ENCODE results near the gene MMP24OS. TPM values are rescaled to one million over a fixed set of nuclear protein-coding genes. Genes with fewer than 3 reads are reported as not detected.

MMP24OS gene
- total and polyA plus RNA-seq, 2 experiments from 2014 or later: 19.0 to 58.5 TPM

GRCh38 chr20:35319871-35320197 lies 41.9 kb upstream of the MMP24OS start:
- Histone ChIP-seq H4K20me1 (ENCODE audit: insufficient read depth, poor library complexity, severe bottlenecking) (no peaks in the 10 kb centered on the region), H3K9me2 (replicated peaks; ENCODE audit: insufficient read depth) (no peaks in the 10 kb centered on the region), H3K27me3 (no peaks in the 10 kb centered on the region), H3K27ac (peak overlapping the region; percentile 95), H3K4me3 (no peak overlapping the region), H3K9me3 (ENCODE audit: low read depth) (no peaks in the 10 kb centered on the region), H3K79me2 (no peaks in the 10 kb centered on the region), H2AFZ (no peak overlapping the region), H3K4me2 (peak overlapping the region; percentile 47), H3K4me1 (ENCODE audit: insufficient read depth) (peaks cover 38% of the 10 kb centered on the region), H3K36me3 (replicated peaks; ENCODE audit: insufficient read depth, low read depth) (no peaks in the 10 kb centered on the region)
- TF ChIP-seq EZH2 (IDR thresholded peaks at IDR 0.05; ENCODE audit: borderline replicate concordance) (no peak), EZH2phosphoT487 (IDR thresholded peaks at IDR 0.05; ENCODE audit: low read depth, severe bottlenecking, unreplicated experiment) (no peak), CTCF (IDR thresholded peaks at IDR 0.05; ENCODE audit: poor library complexity) (no peak)
- DNase-seq (ENCODE audit: low spot score): no peak

- no peak overlapping the region for H3K4me3 ChIP-seq
- H4K20me1 ChIP-seq (ENCODE audit: insufficient read depth, poor library complexity, severe bottlenecking): no peaks in the 10 kb centered on the region
- no peak overlapping the region for H2AFZ ChIP-seq
- H3K9me2 ChIP-seq (replicated peaks; ENCODE audit: insufficient read depth): no peaks in the 10 kb centered on the region
- H3K4me1 ChIP-seq (ENCODE audit: insufficient read depth): peaks cover 38% of the 10 kb centered on the region
- TF ChIP-seq EZH2phosphoT487 (IDR thresholded peaks at IDR 0.05; ENCODE audit: low read depth, severe bottlenecking, unreplicated experiment) (no peak), CTCF (IDR thresholded peaks at IDR 0.05; ENCODE audit: poor library complexity) (no peak), EZH2 (IDR thresholded peaks at IDR 0.05; ENCODE audit: borderline replicate concordance) (no peak)
- peak overlapping the region; percentile 95 for H3K27ac ChIP-seq
- no peaks in the 10 kb centered on the region for H3K79me2 ChIP-seq
- no peaks in the 10 kb centered on the region for H3K27me3 ChIP-seq
- no peaks in the 10 kb centered on the region for H3K9me3 ChIP-seq (ENCODE audit: low read depth)
- WGBS (ENCODE audit: low lambda C conversion rate, missing lambda C conversion rate): 40% methylated on average over 5 of the region's 5 CpGs
- DNase-seq (ENCODE audit: low spot score): no peak
- H3K4me2 ChIP-seq: peak overlapping the region; percentile 47
- H3K36me3 ChIP-seq (replicated peaks; ENCODE audit: insufficient read depth, low read depth): no peaks in the 10 kb centered on the region
These were observed 41.4 kb upstream of the MMP24OS start for GRCh38 chr20:35319192-35319870.

- Histone ChIP-seq H4K20me1 (ENCODE audit: insufficient read depth, poor library complexity, severe bottlenecking) (no peaks in the 10 kb centered on the region), H3K79me2 (no peaks in the 10 kb centered on the region), H3K36me3 (replicated peaks; ENCODE audit: insufficient read depth, low read depth) (no peaks in the 10 kb centered on the region), H3K9me2 (replicated peaks; ENCODE audit: insufficient read depth) (no peaks in the 10 kb centered on the region), H3K4me1 (ENCODE audit: insufficient read depth) (peaks cover 38% of the 10 kb centered on the region), H3K4me2 (no peak overlapping the region), H3K9me3 (ENCODE audit: low read depth) (no peaks in the 10 kb centered on the region), H3K4me3 (no peak overlapping the region), H3K27ac (peak overlapping the region; percentile 95), H3K27me3 (no peaks in the 10 kb centered on the region), H2AFZ (no peak overlapping the region)
- WGBS (ENCODE audit: low lambda C conversion rate, missing lambda C conversion rate): 74% methylated on average over 6 of the region's 6 CpGs
- no peak for TF ChIP-seq EZH2phosphoT487 (IDR thresholded peaks at IDR 0.05; ENCODE audit: low read depth, severe bottlenecking, unreplicated experiment)
- no peak for TF ChIP-seq EZH2 (IDR thresholded peaks at IDR 0.05; ENCODE audit: borderline replicate concordance)
- DNase-seq (ENCODE audit: low spot score): peak; percentile 83
These were observed 40.7 kb upstream of the MMP24OS start for GRCh38 chr20:35318502-35319157.

- Histone ChIP-seq H3K4me2 (no peak overlapping the region), H3K27ac (peak overlapping the region; percentile 95), H3K4me1 (ENCODE audit: insufficient read depth) (peaks cover 38% of the 10 kb centered on the region), H3K27me3 (no peaks in the 10 kb centered on the region), H3K36me3 (replicated peaks; ENCODE audit: insufficient read depth, low read depth) (no peaks in the 10 kb centered on the region), H3K9me3 (ENCODE audit: low read depth) (no peaks in the 10 kb centered on the region), H2AFZ (no peak overlapping the region), H3K4me3 (no peak overlapping the region), H3K79me2 (no peaks in the 10 kb centered on the region), H3K9me2 (replicated peaks; ENCODE audit: insufficient read depth) (no peaks in the 10 kb centered on the region), H4K20me1 (ENCODE audit: insufficient read depth, poor library complexity, severe bottlenecking) (no peaks in the 10 kb centered on the region)
- WGBS (ENCODE audit: low lambda C conversion rate, missing lambda C conversion rate): 95% methylated on average over 5 of the region's 5 CpGs
- DNase-seq (ENCODE audit: low spot score): no peak
- no peak for TF ChIP-seq EZH2phosphoT487 (IDR thresholded peaks at IDR 0.05; ENCODE audit: low read depth, severe bottlenecking, unreplicated experiment)
- TF ChIP-seq CTCF (IDR thresholded peaks at IDR 0.05; ENCODE audit: poor library complexity): no peak
- TF ChIP-seq EZH2 (IDR thresholded peaks at IDR 0.05; ENCODE audit: borderline replicate concordance): no peak
These were observed 39.7 kb upstream of the MMP24OS start for GRCh38 chr20:35317416-35318210.
